Transverse colon (tissue), 4 donors: ENCODE data around the gene IGSF9B. TPM values are rescaled to one million over a fixed set of nuclear protein-coding genes. Genes with fewer than 3 reads are reported as not detected.

Experiments
- DNase-seq: peaks from one replicate; pipeline ENCODE4 v3.0.0-alpha.2; 2019
- H3K27ac ChIP-seq, 4 donors: fragments of 200-600 bp; sonication (generic); 2 replicates each; pipeline ENCODE4 v1.5.1; 2016 to 2018; ENCODE audit warnings: inconsistent platforms in 4 of 4
- H3K27me3 ChIP-seq: fragments of 200-600 bp; sonication (generic); 2 replicates; pipeline ENCODE4 v1.5.1; 2017; ENCODE audit warnings: inconsistent platforms
- H3K36me3 ChIP-seq, 4 donors: fragments of 200-600 bp; sonication (generic); 2 replicates each; pipeline ENCODE4 v1.5.1; 2017 to 2019; ENCODE audit warnings: inconsistent platforms in 4 of 4
- H3K4me1 ChIP-seq, 4 donors: fragments of 200-600 bp; sonication (generic); 2 replicates each; pipeline ENCODE4 v1.5.1; 2017 to 2020; ENCODE audit warnings: inconsistent platforms in 4 of 4
- H3K4me3 ChIP-seq, 4 donors: fragments of 200-600 bp; sonication (generic); 1 replicate in 1 of 4; 2 replicates in 3 of 4; pipeline versions ENCODE4 v1.5.1 to v1.6.1; 2017 to 2019; ENCODE audit warnings: inconsistent platforms in 4 of 4
- H3K9me3 ChIP-seq, 2 donors: fragments of 200-600 bp; sonication (generic); 2 replicates each; pipeline ENCODE4 v1.5.1; 2017 to 2019; ENCODE audit warnings: inconsistent platforms in 2 of 2
- CTCF ChIP-seq, 5 experiments: fragments of 200-600 bp in 3 of 5; fragments of 450-650 bp in 2 of 5; sonication (generic) in 3 of 5; IDR thresholded peaks; 1 replicate in 2 of 5; 2 replicates in 3 of 5; pipeline ENCODE4 v1.5.1; 2016 to 2017; ENCODE audit warnings: antibody characterized with exemption in 5 of 5, inconsistent platforms in 3 of 5, mild to moderate bottlenecking in 2 of 5, moderate library complexity in 1 of 5
- EP300 ChIP-seq: sonication (generic); formaldehyde crosslinking; IDR thresholded peaks from one replicate; pipeline ENCODE4 v1.6.1; 2017; ENCODE audit warnings: antibody characterized with exemption, low read depth
- POLR2A ChIP-seq: fragments of 450-650 bp; IDR thresholded peaks from one replicate; pipeline ENCODE4 v1.6.1; 2016; ENCODE audit warnings: antibody characterized with exemption, mild to moderate bottlenecking, moderate library complexity
- POLR2AphosphoS5 ChIP-seq, 3 donors: sonication (generic); formaldehyde crosslinking; IDR thresholded peaks; one replicate each; pipeline ENCODE4 v1.6.1; 2016; ENCODE audit warnings: antibody characterized with exemption in 3 of 3
- WGBS, 2 donors: methylation state at CpG; one replicate each; pipeline ENCODE4 v1.1.5; 2018; ENCODE audit warnings: low coverage in 1 of 2; 5-methylcytosine and 5-hydroxymethylcytosine counted together
- in situ Hi-C, 4 donors: fragments of 200-750 bp; cut with MboI; loops; one replicate each; pipeline versions ENCODE4 v1.15.0 to v1.15.1; 2017; ENCODE audit warnings: low sequenced_read_pairs in 3 of 4, low pct_ligation_motif_present in 1 of 4, low pct_unique_long_range_greater_than_20kb in 1 of 4
- intact Hi-C: fragments of 100-400 bp; cut with DNase I; formaldehyde crosslinking; loops from one replicate; pipeline ENCODE4 v1.15.1; 2023; ENCODE audit warnings: low total_unique reads
- total RNA-seq, 4 donors: library from RNA; depleted of rRNA; stranded (reverse); fragments of >200 nt; gene quantifications; one replicate each; pipeline ENCODE4 v1.1.0, GENCODE V29; 2016

The IGSF9B gene
- total RNA-seq, 4 donors from 2014 or later = 2.6 to 15.3 (median 4.9) TPM

GRCh38 chr11:133987171-133987570 is 30.4 kb upstream of the IGSF9B start:
- Histone ChIP-seq H3K9me3 (no peaks in the 10 kb centered on the region), H3K27me3 (no peaks in the 10 kb centered on the region), H3K27ac (no peak overlapping the region), H3K4me3 (no peak overlapping the region), H3K4me1 (no peaks in the 10 kb centered on the region), H3K36me3 (no peaks in the 10 kb centered on the region)
- in situ Hi-C loops (no loop called here), intact Hi-C loops (loop anchor here (10.0 kb wide), 1 partner anchor 702 kb away; no protein-coding TSS in a partner anchor)
- DNase-seq = no peak
- TF ChIP-seq CTCF (IDR thresholded peaks at IDR 0.05) (no peak), POLR2AphosphoS5 (IDR thresholded peaks at IDR 0.05) (no peak), POLR2A (no peak), EP300 (no peak)
- WGBS, 2 donors = 87% methylated on average over 8 of the region's 8 CpGs; no CpG with 5 or more reads in 1 of the 2 donors

GRCh38 chr11:133985981-133986944 is 29.5 kb upstream of the IGSF9B start:
- Histone ChIP-seq H3K27me3 (no peaks in the 10 kb centered on the region), H3K4me1 (no peaks in the 10 kb centered on the region), H3K36me3 (no peaks in the 10 kb centered on the region), H3K27ac (no peak overlapping the region), H3K9me3 (no peaks in the 10 kb centered on the region), H3K4me3 (no peak overlapping the region)
- no peak for DNase-seq
- in situ Hi-C loops (no loop called here), intact Hi-C loops (loop anchor here (10.0 kb wide), 1 partner anchor 701 kb away; no protein-coding TSS in a partner anchor)
- WGBS, 2 donors = 71 to 77% methylated on average over 4 to 15 of the region's 15 CpGs
- TF ChIP-seq POLR2AphosphoS5 (IDR thresholded peaks at IDR 0.05) = no peak

- Histone ChIP-seq H3K27me3 (no peaks in the 10 kb centered on the region), H3K4me3 (no peak overlapping the region), H3K27ac (no peak overlapping the region), H3K36me3 (no peaks in the 10 kb centered on the region), H3K4me1 (no peaks in the 10 kb centered on the region), H3K9me3 (no peaks in the 10 kb centered on the region)
- 70% methylated on average over 9 of the region's 9 CpGs; no CpG with 5 or more reads in 1 of the 2 donors for WGBS, 2 donors
- DNase-seq = no peak
- in situ Hi-C loops (no loop called here), intact Hi-C loops (loop anchor here (10.0 kb wide), 1 partner anchor 700 kb away; no protein-coding TSS in a partner anchor)
- TF ChIP-seq POLR2AphosphoS5 (IDR thresholded peaks at IDR 0.05) (no peak), POLR2A (no peak), EP300 (no peak), CTCF (IDR thresholded peaks at IDR 0.05) (no peak)
Observed at GRCh38 chr11:133984828-133985227, 28.1 kb upstream of the IGSF9B start.

- no peaks in the 10 kb centered on the region for H3K9me3 ChIP-seq
- H3K27me3 ChIP-seq = no peaks in the 10 kb centered on the region
- 87% methylated on average over 13 to 22 of the region's 28 CpGs for WGBS, 2 donors
- intact Hi-C loops (loop anchor here (10.0 kb wide), 1 partner anchor 699 kb away; no protein-coding TSS in a partner anchor), in situ Hi-C loops (no loop called here)
- TF ChIP-seq POLR2AphosphoS5 (IDR thresholded peaks at IDR 0.05) (no peak), POLR2A (no peak), CTCF (IDR thresholded peaks at IDR 0.05) (no peak), EP300 (no peak)
- no peaks in the 10 kb centered on the region for H3K4me1 ChIP-seq
- no peak overlapping the region for H3K27ac ChIP-seq
- DNase-seq = no peak
- H3K36me3 ChIP-seq = no peaks in the 10 kb centered on the region
- H3K4me3 ChIP-seq = no peak overlapping the region
Observed at GRCh38 chr11:133983660-133984316, 27.0 kb upstream of the IGSF9B start.
